NCI-H1930 (cell line): ENCODE results near the gene USP15.

ENCODE experiments used
- DNase-seq, 2 experiments: peaks; one replicate each; lab custom pipeline; 2025; lab: John Stamatoyannopoulos, UW

The USP15 gene

GRCh38 chr12:62284749-62285148, 24.5 kb downstream of the USP15 start:
- no peak for DNase-seq

- no peak for DNase-seq
These were observed 25.1 kb downstream of the USP15 start for GRCh38 chr12:62285284-62285683.

GRCh38 chr12:62288328-62288727, 28.1 kb downstream of the USP15 start:
- DNase-seq, result no peak

GRCh38 chr12:62290846-62291245, 30.6 kb downstream of the USP15 start:
- DNase-seq, result no peak

GRCh38 chr12:62291864-62292760, 31.9 kb downstream of the USP15 start:
- no peak for DNase-seq

GRCh38 chr12:62292761-62293344, 32.6 kb downstream of the USP15 start:
- DNase-seq, result no peak

GRCh38 chr12:62294378-62294777, 34.2 kb downstream of the USP15 start:
- no peak for DNase-seq

GRCh38 chr12:62296001-62296400, 35.8 kb downstream of the USP15 start:
- DNase-seq, result no peak

- DNase-seq, result no peak
These were observed 37.1 kb downstream of the USP15 start for GRCh38 chr12:62297321-62297720.

- no peak for DNase-seq
These were observed 39.4 kb downstream of the USP15 start for GRCh38 chr12:62299617-62300016.

- no peak for DNase-seq
These were observed 41.0 kb downstream of the USP15 start for GRCh38 chr12:62301080-62301798.

GRCh38 chr12:62301799-62302133, 41.6 kb downstream of the USP15 start:
- no peak for DNase-seq

GRCh38 chr12:62304560-62304959, 44.4 kb downstream of the USP15 start:
- DNase-seq, result no peak

- DNase-seq, result no peak
These were observed 45.6 kb downstream of the USP15 start for GRCh38 chr12:62305778-62306177.

- no peak for DNase-seq
These were observed 46.6 kb downstream of the USP15 start for GRCh38 chr12:62306569-62307530.

- no peak for DNase-seq
These were observed 48.0 kb downstream of the USP15 start for GRCh38 chr12:62308201-62308600.

- no peak for DNase-seq
These were observed 53.6 kb downstream of the USP15 start for GRCh38 chr12:62313727-62314380.

- DNase-seq, result no peak
These were observed 56.8 kb downstream of the USP15 start for GRCh38 chr12:62317017-62317416.

GRCh38 chr12:62319058-62319457, 58.9 kb downstream of the USP15 start:
- no peak for DNase-seq

- DNase-seq, result no peak
These were observed 59.9 kb downstream of the USP15 start for GRCh38 chr12:62320054-62320453.

- DNase-seq, result no peak
These were observed 63.2 kb downstream of the USP15 start for GRCh38 chr12:62323386-62323785.
